Upper lobe of left lung (tissue), 4 donors: ENCODE data around the gene HMGB3.

Source experiments
- EP300 ChIP-seq, 4 donors: sonication (generic); formaldehyde crosslinking; IDR thresholded peaks; one replicate each; pipeline ENCODE4 v1.5.1; 2017; ENCODE audit warnings: antibody characterized with exemption in 4 of 4, control low read depth in 2 of 4
- POLR2A ChIP-seq, 4 donors: fragments of 450-650 bp; IDR thresholded peaks; one replicate each; pipeline ENCODE4 v1.5.1; 2016 to 2017; ENCODE audit warnings: antibody characterized with exemption in 4 of 4, mild to moderate bottlenecking in 2 of 4

DNA sequence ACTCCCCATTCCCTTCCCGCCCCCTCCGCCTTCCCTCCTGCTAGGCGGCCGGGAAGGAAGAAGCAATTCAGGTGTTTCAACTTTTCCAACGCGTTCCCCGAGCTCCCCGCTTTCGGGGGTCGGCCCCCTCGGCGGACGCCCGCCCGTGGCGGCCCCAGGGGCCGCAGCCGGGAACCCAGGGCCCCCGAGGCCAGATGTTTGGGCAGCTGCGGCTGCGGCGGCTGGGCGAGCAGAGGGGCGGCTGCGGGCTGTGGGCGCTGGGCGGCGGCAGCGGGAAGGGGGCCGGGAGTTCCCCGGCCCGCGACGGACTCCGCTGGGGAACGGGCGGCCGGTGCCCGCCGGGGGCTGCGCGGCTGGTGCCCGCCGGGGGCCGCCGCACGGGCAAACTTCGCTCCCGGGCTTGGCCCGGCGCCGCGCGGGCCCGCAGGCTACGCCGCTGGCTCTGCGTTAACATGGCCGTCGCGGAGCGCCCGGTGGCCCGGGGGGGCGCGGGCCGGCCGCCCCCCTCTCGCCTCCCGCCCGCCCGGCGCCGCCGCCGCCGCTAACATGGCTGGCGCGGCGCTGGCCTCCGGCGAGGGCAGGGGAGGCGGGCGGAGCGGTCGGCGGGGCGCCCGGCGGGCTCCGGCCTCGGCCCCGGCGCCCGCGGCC, 510 bp downstream of the HMGB3 start:
- TF ChIP-seq EP300 (IDR thresholded peaks at IDR 0.05), result no peak
- TF ChIP-seq POLR2A (IDR thresholded peaks at IDR 0.05), result no peak
